Subcutaneous abdominal adipose tissue (tissue), 5 donors: Measurements from ENCODE around the gene AKAP6.

Experiments used
- H3K27ac ChIP-seq: one replicate; pipeline ENCODE4 v1.7.0; 2013; ENCODE audit warnings: low read depth, mild to moderate bottlenecking, inconsistent platforms, low read length, moderate library complexity
- H3K27me3 ChIP-seq, 5 donors: one replicate each; pipeline ENCODE4 v1.7.0; 2013; ENCODE audit warnings: low read length in 5 of 5, inconsistent platforms in 1 of 5; ENCODE audit not compliant: control insufficient read depth in 5 of 5, insufficient read depth in 4 of 5
- H3K36me3 ChIP-seq, 5 donors: one replicate each; pipeline ENCODE4 v1.7.0; 2013; ENCODE audit warnings: low read length in 5 of 5; ENCODE audit not compliant: control insufficient read depth in 5 of 5, insufficient read depth in 5 of 5
- H3K4me1 ChIP-seq, 5 donors: one replicate each; pipeline ENCODE4 v1.7.0; 2013; ENCODE audit warnings: low read length in 5 of 5, mild to moderate bottlenecking in 3 of 5, moderate library complexity in 1 of 5; ENCODE audit not compliant: control insufficient read depth in 5 of 5, insufficient read depth in 5 of 5
- H3K4me3 ChIP-seq, 5 donors: one replicate each; pipeline ENCODE4 v1.7.0; 2013; ENCODE audit warnings: low read length in 5 of 5, low read depth in 1 of 5
- H3K9ac ChIP-seq, 5 donors: one replicate each; pipeline ENCODE4 v1.7.0; 2013; ENCODE audit warnings: low read length in 5 of 5, mild to moderate bottlenecking in 4 of 5, moderate library complexity in 3 of 5
- H3K9me3 ChIP-seq, 5 donors: one replicate each; pipeline ENCODE4 v1.7.0; 2013; ENCODE audit warnings: low read length in 5 of 5; ENCODE audit not compliant: control insufficient read depth in 5 of 5
- donor health status: healthy.
- donor health status: healthy.
- donor health status: healthy.
- donor health status: healthy.
- donor health status: healthy.

Gene AKAP6

GRCh38 chr14:32419429-32419828 is 90.3 kb downstream of the AKAP6 start:
- no peaks in the 10 kb centered on the region for H3K36me3 ChIP-seq
- H3K4me3 ChIP-seq = no peak overlapping the region
- no peaks in the 10 kb centered on the region for H3K4me1 ChIP-seq
- H3K27ac ChIP-seq = no peak overlapping the region
- no peaks in the 10 kb centered on the region for H3K27me3 ChIP-seq
- no peak overlapping the region for H3K9ac ChIP-seq
- peaks cover 0 to 6% (median 4%) of the 10 kb centered on the region in 5 donors for H3K9me3 ChIP-seq

- H3K27ac ChIP-seq = no peak overlapping the region
- H3K9me3 ChIP-seq = peaks cover 0 to 6% (median 4%) of the 10 kb centered on the region in 5 donors
- H3K4me1 ChIP-seq = no peaks in the 10 kb centered on the region
- H3K4me3 ChIP-seq = no peak overlapping the region
- no peak overlapping the region for H3K9ac ChIP-seq
- H3K36me3 ChIP-seq = no peaks in the 10 kb centered on the region
- H3K27me3 ChIP-seq = no peaks in the 10 kb centered on the region
These were observed 92.7 kb downstream of the AKAP6 start for GRCh38 chr14:32421781-32422180.

GRCh38 chr14:32422440-32422839 is 93.3 kb downstream of the AKAP6 start:
- no peak overlapping the region for H3K27ac ChIP-seq
- H3K4me1 ChIP-seq = no peaks in the 10 kb centered on the region
- H3K27me3 ChIP-seq = no peaks in the 10 kb centered on the region
- peaks cover 0 to 6% (median 4%) of the 10 kb centered on the region in 5 donors for H3K9me3 ChIP-seq
- H3K36me3 ChIP-seq = no peaks in the 10 kb centered on the region
- no peak overlapping the region for H3K9ac ChIP-seq
- H3K4me3 ChIP-seq = no peak overlapping the region

- H3K4me3 ChIP-seq = no peak overlapping the region
- H3K27ac ChIP-seq = no peak overlapping the region
- no peaks in the 10 kb centered on the region for H3K36me3 ChIP-seq
- peaks cover 0 to 6% (median 4%) of the 10 kb centered on the region in 5 donors for H3K9me3 ChIP-seq
- H3K27me3 ChIP-seq = no peaks in the 10 kb centered on the region
- H3K9ac ChIP-seq = no peak overlapping the region
- no peaks in the 10 kb centered on the region for H3K4me1 ChIP-seq
These were observed 96.9 kb downstream of the AKAP6 start for GRCh38 chr14:32426028-32426427.

- H3K4me3 ChIP-seq = no peak overlapping the region
- no peak overlapping the region for H3K27ac ChIP-seq
- no peak overlapping the region for H3K9ac ChIP-seq
- H3K4me1 ChIP-seq = no peaks in the 10 kb centered on the region
- no peaks in the 10 kb centered on the region for H3K36me3 ChIP-seq
- no peaks in the 10 kb centered on the region for H3K27me3 ChIP-seq
- H3K9me3 ChIP-seq = peaks cover 0 to 6% (median 4%) of the 10 kb centered on the region in 5 donors
These were observed 97.7 kb downstream of the AKAP6 start for GRCh38 chr14:32426586-32427388.

GRCh38 chr14:32427726-32428528 is 98.8 kb downstream of the AKAP6 start:
- Histone ChIP-seq H3K4me3 (no peak overlapping the region), H3K9ac (no peak overlapping the region), H3K27me3 (no peaks in the 10 kb centered on the region)

GRCh38 chr14:32428875-32429274 is 99.8 kb downstream of the AKAP6 start:
- H3K9me3 ChIP-seq = no peaks in the 10 kb centered on the region
- H3K9ac ChIP-seq = no peak overlapping the region
- H3K4me1 ChIP-seq = no peaks in the 10 kb centered on the region
- no peak overlapping the region for H3K4me3 ChIP-seq
- H3K36me3 ChIP-seq = no peaks in the 10 kb centered on the region
- H3K27ac ChIP-seq = no peak overlapping the region
- no peaks in the 10 kb centered on the region for H3K27me3 ChIP-seq

More at GRCh38 chr14:32427726-32428528, 98.8 kb downstream of the AKAP6 start:
- Histone ChIP-seq H3K36me3 (no peaks in the 10 kb centered on the region), H3K9me3 (no peaks in the 10 kb centered on the region), H3K4me1 (no peaks in the 10 kb centered on the region), H3K27ac (no peak overlapping the region)

GRCh38 chr14:32430326-32430725 is 101.2 kb downstream of the AKAP6 start:
- Histone ChIP-seq H3K9me3 (no peaks in the 10 kb centered on the region), H3K36me3 (no peaks in the 10 kb centered on the region), H3K27me3 (no peaks in the 10 kb centered on the region), H3K4me1 (no peaks in the 10 kb centered on the region), H3K9ac (no peak overlapping the region), H3K4me3 (no peak overlapping the region), H3K27ac (no peak overlapping the region)

GRCh38 chr14:32432813-32433538 is 103.9 kb downstream of the AKAP6 start:
- no peak overlapping the region for H3K27ac ChIP-seq
- H3K27me3 ChIP-seq = no peaks in the 10 kb centered on the region
- H3K9me3 ChIP-seq = no peaks in the 10 kb centered on the region
- no peak overlapping the region for H3K9ac ChIP-seq
- H3K36me3 ChIP-seq = no peaks in the 10 kb centered on the region
- H3K4me3 ChIP-seq = no peak overlapping the region
- no peaks in the 10 kb centered on the region for H3K4me1 ChIP-seq

- no peak overlapping the region for H3K9ac ChIP-seq
- no peaks in the 10 kb centered on the region for H3K4me1 ChIP-seq
- H3K27ac ChIP-seq = no peak overlapping the region
- no peaks in the 10 kb centered on the region for H3K27me3 ChIP-seq
- H3K9me3 ChIP-seq = no peaks in the 10 kb centered on the region
- no peak overlapping the region for H3K4me3 ChIP-seq
- H3K36me3 ChIP-seq = no peaks in the 10 kb centered on the region
These were observed 105.1 kb downstream of the AKAP6 start for GRCh38 chr14:32434180-32434579.
